GM06990 (cell line): ENCODE data around the gene CHRM1.
"Not testable (repeated sequence)": the region's sequence is repeated elsewhere in the genome, so short reads cannot be mapped to it uniquely, and the experiment has no call there.

Source experiments
- DNase-seq: peaks from one replicate; pipeline ENCODE4 v3.0.0-alpha.2; 2011; ENCODE audit not compliant: insufficient read length; ENCODE audit errors: extremely low read depth
- H3K27me3 ChIP-seq: replicated peaks from 2 replicates; pipeline ENCODE4 v1.6.0; 2011; ENCODE audit warnings: low read length; ENCODE audit not compliant: control insufficient read depth, insufficient read depth
- H3K36me3 ChIP-seq: 2 replicates; pipeline ENCODE4 v1.5.1; 2011; ENCODE audit warnings: low read length; ENCODE audit not compliant: control insufficient read depth, insufficient read depth
- H3K4me3 ChIP-seq: replicated peaks from 2 replicates; pipeline ENCODE4 v1.5.1; 2011; ENCODE audit warnings: low read depth, mild to moderate bottlenecking, control low read depth, low read length
- TF ChIP-seq, protein P1 (sequence below): IDR thresholded peaks from 2 replicates; pipeline ENCODE4 v1.5.1; 2011; ENCODE audit warnings: low read length, control low read depth, mild to moderate bottlenecking, inconsistent platforms; ENCODE audit not compliant: insufficient read depth, poor library complexity, severe bottlenecking

The CHRM1 gene

DNA sequence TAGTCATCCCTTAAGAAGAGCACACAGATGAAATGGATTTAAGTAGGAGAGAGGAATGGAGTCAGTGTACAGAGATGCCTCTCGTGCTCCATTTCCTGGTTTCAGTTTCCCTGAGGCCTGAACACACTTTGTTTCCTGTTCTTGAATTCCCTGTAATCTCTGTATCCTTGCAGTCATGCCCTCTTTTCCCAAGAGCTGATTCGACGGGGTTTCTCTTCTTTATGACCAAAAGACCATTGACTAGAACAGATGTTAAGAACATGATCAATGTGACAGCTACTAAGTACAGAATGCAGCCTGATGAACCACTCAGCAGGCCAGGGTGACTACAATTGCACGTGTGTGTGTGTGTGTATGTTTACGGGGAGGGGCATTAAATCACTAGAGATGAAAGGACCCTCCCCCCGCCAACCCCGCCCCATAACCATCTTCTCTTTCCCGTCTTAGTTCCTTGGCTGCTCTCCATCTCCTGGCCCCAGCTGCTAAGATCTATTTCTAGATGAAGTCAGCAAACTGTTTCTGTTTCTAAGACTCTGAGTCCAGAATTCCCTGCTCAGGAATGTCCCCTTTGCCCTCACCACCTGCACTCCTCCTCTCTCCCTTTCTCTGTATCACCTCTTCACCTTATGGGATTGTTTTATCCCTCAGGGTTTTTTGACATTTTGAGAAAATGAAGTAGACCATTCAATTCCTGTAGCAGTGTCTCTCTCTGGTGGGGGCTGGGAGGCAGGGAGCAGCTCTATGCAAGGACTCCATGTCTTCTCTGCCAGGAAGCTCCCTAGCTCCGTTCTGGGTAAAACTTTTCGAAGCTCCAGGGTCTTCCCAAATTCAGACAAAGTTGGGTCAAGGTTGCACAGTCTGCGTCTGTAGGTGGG, 37.6 kb upstream of the CHRM1 start:
- Histone ChIP-seq H3K36me3 (no peaks in the 10 kb centered on the region), H3K4me3 (no peak overlapping the region), H3K27me3 (no peaks in the 10 kb centered on the region; the same call in 1 of the 2 replicates)
- DNase-seq: no peak
- TF ChIP-seq, protein P1, sequence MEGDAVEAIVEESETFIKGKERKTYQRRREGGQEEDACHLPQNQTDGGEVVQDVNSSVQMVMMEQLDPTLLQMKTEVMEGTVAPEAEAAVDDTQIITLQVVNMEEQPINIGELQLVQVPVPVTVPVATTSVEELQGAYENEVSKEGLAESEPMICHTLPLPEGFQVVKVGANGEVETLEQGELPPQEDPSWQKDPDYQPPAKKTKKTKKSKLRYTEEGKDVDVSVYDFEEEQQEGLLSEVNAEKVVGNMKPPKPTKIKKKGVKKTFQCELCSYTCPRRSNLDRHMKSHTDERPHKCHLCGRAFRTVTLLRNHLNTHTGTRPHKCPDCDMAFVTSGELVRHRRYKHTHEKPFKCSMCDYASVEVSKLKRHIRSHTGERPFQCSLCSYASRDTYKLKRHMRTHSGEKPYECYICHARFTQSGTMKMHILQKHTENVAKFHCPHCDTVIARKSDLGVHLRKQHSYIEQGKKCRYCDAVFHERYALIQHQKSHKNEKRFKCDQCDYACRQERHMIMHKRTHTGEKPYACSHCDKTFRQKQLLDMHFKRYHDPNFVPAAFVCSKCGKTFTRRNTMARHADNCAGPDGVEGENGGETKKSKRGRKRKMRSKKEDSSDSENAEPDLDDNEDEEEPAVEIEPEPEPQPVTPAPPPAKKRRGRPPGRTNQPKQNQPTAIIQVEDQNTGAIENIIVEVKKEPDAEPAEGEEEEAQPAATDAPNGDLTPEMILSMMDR: no peak

DNA sequence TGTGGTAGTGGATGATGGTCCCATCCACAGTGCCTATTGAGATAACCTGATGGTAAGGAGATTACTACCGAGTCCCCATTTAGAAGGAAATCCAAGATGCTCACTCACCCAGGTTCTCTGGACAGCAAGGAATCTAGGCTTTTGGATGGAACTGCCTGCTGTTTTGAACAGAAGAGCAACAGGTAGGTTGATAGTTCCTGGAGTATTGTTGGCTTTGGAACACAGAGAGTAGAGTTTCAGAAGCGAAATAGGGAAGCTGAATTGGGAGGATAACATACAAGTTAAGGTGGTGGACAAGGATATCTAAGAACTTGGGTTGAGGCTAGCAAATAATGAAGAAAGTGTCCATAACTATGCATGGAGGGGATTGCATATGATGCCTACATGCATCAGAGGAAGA, 36.0 kb upstream of the CHRM1 start:
- H3K4me3 ChIP-seq: no peak overlapping the region
- TF ChIP-seq, protein P1: no peak
- no peaks in the 10 kb centered on the region; the same call in 1 of the 2 replicates for H3K27me3 ChIP-seq
- DNase-seq: no peak
- H3K36me3 ChIP-seq: no peaks in the 10 kb centered on the region

DNA sequence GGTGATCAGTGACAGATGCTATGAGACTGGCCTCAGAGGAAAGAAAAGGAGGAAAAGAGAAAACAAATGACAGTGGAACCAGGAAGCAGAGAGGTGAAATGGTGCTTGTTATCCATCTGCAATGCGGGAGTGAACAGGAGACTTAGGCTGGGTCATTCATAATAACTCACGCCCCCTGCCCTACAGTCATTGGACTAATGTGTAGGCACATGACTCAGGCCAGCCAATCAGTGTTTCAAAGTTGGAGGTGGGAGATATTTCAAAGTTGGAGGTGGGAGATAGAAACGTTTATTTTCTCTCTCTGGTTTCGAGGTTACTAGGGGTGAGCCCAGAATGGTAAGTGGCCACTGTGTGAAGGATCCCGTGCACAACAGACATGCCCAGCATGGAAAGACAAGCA, 33.3 kb upstream of the CHRM1 start:
- Histone ChIP-seq H3K27me3 (no peaks in the 10 kb centered on the region; the same call in 1 of the 2 replicates), H3K36me3 (no peaks in the 10 kb centered on the region), H3K4me3 (no peak overlapping the region)
- no peak for DNase-seq
- TF ChIP-seq, protein P1: no peak

DNA sequence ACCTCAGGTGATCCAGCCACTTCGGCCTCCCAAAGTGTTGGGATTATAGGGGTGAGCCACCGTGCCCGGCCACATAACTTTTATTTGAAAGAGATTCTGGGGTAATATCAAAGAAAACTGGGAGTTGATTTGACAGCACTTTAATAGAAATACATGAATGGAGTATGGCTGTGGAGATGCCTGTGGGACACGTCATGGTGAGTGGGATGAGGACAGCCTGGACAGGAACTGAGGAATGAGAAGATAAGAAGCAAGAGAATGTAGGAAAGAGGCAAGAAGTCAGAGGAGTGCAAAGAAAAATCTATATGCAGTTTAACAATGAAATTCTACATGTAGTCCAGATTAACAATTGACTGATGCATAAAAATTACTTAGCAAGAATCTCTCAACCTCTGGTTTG, 32.6 kb upstream of the CHRM1 start:
- TF ChIP-seq, protein P1: no peak
- H3K36me3 ChIP-seq: no peaks in the 10 kb centered on the region
- H3K4me3 ChIP-seq: no peak overlapping the region
- DNase-seq: no peak
- H3K27me3 ChIP-seq: no peaks in the 10 kb centered on the region; the same call in 1 of the 2 replicates

DNA sequence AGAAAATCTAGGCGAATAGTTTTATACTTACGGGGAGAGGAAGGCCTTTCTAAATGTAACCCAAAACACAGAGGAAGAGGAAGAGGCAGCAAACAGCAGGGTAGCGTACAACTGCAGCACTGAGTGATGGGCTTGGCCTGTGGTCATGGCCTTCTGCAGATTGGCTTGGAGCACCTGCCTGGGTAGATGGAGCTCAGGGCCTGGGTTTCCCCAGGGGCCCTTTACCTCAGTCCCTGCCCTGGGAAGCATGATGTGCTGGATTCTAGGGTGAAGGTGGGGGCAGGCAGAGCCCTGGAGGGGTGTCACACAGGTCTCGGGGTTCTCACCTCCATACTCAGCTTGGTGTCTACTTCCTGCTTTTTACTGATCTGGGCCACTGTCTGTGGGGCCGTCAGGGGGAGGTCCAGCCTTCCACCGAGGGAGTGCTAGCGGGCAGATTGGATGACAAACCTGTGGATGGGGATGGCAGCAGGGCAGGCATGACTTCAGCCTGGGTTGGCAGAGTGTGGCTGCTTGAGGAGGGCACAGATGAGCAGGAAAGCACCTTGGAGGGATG, 27.7 kb upstream of the CHRM1 start:
- H3K4me3 ChIP-seq: no peak overlapping the region
- H3K36me3 ChIP-seq: no peaks in the 10 kb centered on the region
- peaks cover 1% of the 10 kb centered on the region; the same call in 1 of the 2 replicates for H3K27me3 ChIP-seq
- TF ChIP-seq, protein P1: no peak
- DNase-seq: no peak

DNA sequence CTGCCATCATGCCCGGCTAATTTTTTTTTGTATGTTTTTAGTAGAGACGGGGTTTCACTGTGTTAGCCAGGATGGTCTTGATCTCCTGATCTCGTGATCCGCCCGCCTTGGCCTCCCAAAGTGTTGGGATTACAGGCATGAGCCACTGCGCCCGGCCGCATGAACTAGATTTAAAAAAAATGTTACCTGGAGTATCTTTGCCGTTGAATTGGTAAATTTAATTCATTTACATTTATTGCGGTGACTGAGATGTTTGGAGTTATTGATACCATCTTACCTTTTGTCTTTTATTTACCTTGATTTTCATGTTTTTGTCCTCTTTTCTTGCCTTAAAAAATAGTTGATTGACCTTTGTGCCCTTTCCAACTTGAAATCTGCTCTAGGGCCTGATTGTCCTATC, 24.4 kb upstream of the CHRM1 start:
- H3K27me3 ChIP-seq, DNase-seq, H3K4me3 ChIP-seq, H3K36me3 ChIP-seq: not testable (repeated sequence)

DNA sequence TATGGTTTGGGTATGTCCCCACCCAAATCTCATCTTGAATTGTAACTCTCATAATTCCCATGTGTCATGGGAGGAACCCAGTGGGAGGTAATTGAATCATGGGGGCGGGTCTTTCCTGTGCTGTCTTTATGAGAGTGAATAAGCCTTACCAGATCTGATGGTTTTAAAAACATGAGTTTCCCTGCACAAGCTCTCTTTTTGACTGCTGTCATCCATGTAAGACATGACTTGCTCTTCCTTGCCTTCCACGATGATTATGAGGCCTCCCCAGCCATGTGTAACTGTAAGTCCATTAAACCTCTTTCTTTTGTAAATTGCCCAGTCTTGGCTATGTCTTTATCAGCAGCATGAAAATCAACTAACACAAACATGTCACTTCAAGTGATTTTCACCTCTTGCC, 16.4 kb upstream of the CHRM1 start:
- H3K4me3 ChIP-seq, DNase-seq, H3K36me3 ChIP-seq, H3K27me3 ChIP-seq: not testable (repeated sequence)
